HepG2 (cell line): ENCODE results near the gene CDK10. TPM values are rescaled to one million over a fixed set of nuclear protein-coding genes. Genes with fewer than 3 reads are reported as not detected.
A peak's percentile ranks its signal among the peaks of the same experiment; 100 is the strongest.

Experiments used
- AFF4 ChIP-seq: sonication (generic); formaldehyde crosslinking; IDR thresholded peaks from 2 replicates; pipeline ENCODE4 v1.4.0; 2020; ENCODE audit warnings: missing genetic modification reagents
- EED ChIP-seq: sonication (generic); formaldehyde crosslinking; IDR thresholded peaks from 2 replicates; pipeline ENCODE4 v1.5.0; 2020; ENCODE audit warnings: mild to moderate bottlenecking, missing genetic modification reagents
- GATAD1 ChIP-seq: IDR thresholded peaks from 2 replicates; pipeline ENCODE4 v1.6.1; 2016; ENCODE audit warnings: missing genetic modification reagents, missing compliant biosample characterization
- GATAD2A ChIP-seq: IDR thresholded peaks from 2 replicates; pipeline ENCODE4 v1.6.1; 2016
- HCFC1 ChIP-seq: fragments of 150-350 bp; IDR thresholded peaks from 2 replicates; pipeline ENCODE4 v1.6.1; 2014; ENCODE audit warnings: low read depth, low read length
- KDM4B ChIP-seq: sonication (generic); formaldehyde crosslinking; IDR thresholded peaks from 2 replicates; pipeline ENCODE4 v1.4.0; 2020; ENCODE audit warnings: missing genetic modification reagents
- SNAPC4 ChIP-seq: sonication (generic); formaldehyde crosslinking; IDR thresholded peaks from 2 replicates; pipeline ENCODE4 v1.4.0; 2020; ENCODE audit warnings: mild to moderate bottlenecking, missing genetic modification reagents
- TERF1 ChIP-seq: sonication (generic); formaldehyde crosslinking; IDR thresholded peaks from 2 replicates; pipeline ENCODE4 v1.8.0; 2022; ENCODE audit warnings: mild to moderate bottlenecking, missing genetic modification reagents, moderate library complexity
- TFDP2 ChIP-seq: sonication (generic); formaldehyde crosslinking; IDR thresholded peaks from 2 replicates; pipeline ENCODE4 v1.4.0; 2020; ENCODE audit warnings: missing genetic modification reagents
- ZNF501 ChIP-seq: sonication (generic); formaldehyde crosslinking; IDR thresholded peaks from 2 replicates; pipeline ENCODE4 v1.5.1; 2020; ENCODE audit warnings: mild to moderate bottlenecking, moderate library complexity, missing genetic modification reagents
- ZNF563 ChIP-seq: sonication (generic); formaldehyde crosslinking; IDR thresholded peaks from 2 replicates; pipeline ENCODE4 v1.8.0; 2022; ENCODE audit warnings: mild to moderate bottlenecking, moderate library complexity, missing genetic modification reagents
- ZSCAN5A ChIP-seq: sonication (generic); formaldehyde crosslinking; IDR thresholded peaks from 2 replicates; pipeline ENCODE4 v1.8.0; 2022; ENCODE audit warnings: mild to moderate bottlenecking, missing genetic modification reagents, borderline replicate concordance
- polyA plus RNA-seq, 8 experiments: library from polyadenylated mRNA; depleted of rRNA in 3 of 8; stranded (reverse) in 7 of 8; unstranded in 1 of 8; fragments of >200 nt; fragmentation: Illumina TruSeq in 4 of 8; extraction: Trizol in 4 of 8; gene quantifications; 2 replicates each; pipeline versions ENCODE4 v1.2.1 to v1.2.3, GENCODE V29; 2011 to 2016; ENCODE audit warnings: low read depth in 4 of 8, missing spikeins in 1 of 8, mixed read lengths in 1 of 8; ENCODE audit not compliant: insufficient read depth in 1 of 8
- total RNA-seq, 5 experiments: library from RNA; depleted of rRNA; stranded (reverse); fragments of >200 nt; fragmentation: Illumina TruSeq; extraction: Trizol; gene quantifications; 2 replicates each; pipeline ENCODE4 v1.2.3, GENCODE V29; 2016; ENCODE audit warnings: low read depth in 1 of 5
- TF ChIP-seq, protein P1 (sequence below): sonication (generic); formaldehyde crosslinking; IDR thresholded peaks from 2 replicates; pipeline ENCODE4 v1.8.1; 2023; ENCODE audit warnings: mild to moderate bottlenecking, missing genetic modification reagents, borderline replicate concordance
- TF ChIP-seq, protein P2 (sequence below): IDR thresholded peaks from 2 replicates; pipeline ENCODE4 v1.6.1; 2012; ENCODE audit warnings: inconsistent platforms

The CDK10 gene
- total and polyA plus RNA-seq, 2 of the 13 experiments (the other 11 are each of a cell fraction or from before 2014, with no cell fraction given) = 2.5 to 3.9 TPM

DNA sequence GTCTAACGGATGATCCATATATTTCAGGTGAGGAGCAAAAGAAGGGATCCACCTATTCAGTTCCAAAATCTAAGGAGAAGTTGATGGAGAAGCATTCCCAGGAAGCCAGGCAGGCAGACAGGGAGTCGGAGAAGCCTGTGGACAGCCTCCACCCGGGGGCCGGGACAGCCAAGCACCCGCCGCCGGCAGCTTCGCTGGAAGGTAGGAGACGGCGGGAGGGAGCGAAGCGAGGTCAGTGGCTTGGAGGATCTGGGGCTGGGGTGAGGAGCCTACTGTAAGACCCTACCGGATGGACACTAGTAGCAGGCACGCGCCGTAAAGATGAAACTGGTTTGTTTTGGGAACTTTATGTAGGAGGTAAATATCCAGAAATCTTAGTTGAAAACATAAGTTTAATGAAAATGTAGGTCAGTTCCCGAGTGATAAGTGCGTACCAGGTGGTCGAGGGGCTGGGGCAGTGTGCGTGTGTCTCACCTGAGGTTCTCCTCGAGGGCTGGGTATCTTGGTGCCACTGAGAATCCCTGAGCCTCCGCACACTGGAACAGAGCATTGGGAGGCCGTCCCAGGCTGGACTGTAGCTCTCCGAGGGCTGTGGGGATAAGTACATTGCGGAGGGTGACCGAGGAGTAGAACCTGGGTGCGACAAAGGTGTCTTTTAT lies 28.1 kb upstream of the CDK10 start (continued):
- TF ChIP-seq SNAPC4 (CRISPR knock-in tag) (no peak), EED (CRISPR knock-in tag) (no peak; the same call in 1 of the 2 replicates), HCFC1 (no peak), TERF1 (CRISPR knock-in tag) (no peak), KDM4B (CRISPR knock-in tag) (no peak), TFDP2 (CRISPR knock-in tag) (no peak), GATAD2A (CRISPR knock-in tag) (no peak), ZNF501 (CRISPR knock-in tag) (peak; percentile 51; the same call in 1 of the 2 replicates), ZNF563 (CRISPR knock-in tag) (no peak), AFF4 (CRISPR knock-in tag) (0 out of 2 replicates have a peak, but pooled peaks have one; percentile 8), ZSCAN5A (CRISPR knock-in tag) (0 out of 2 replicates have a peak, but pooled peaks have one; percentile 52), GATAD1 (CRISPR knock-in tag) (no peak)
- TF ChIP-seq, protein P1, sequence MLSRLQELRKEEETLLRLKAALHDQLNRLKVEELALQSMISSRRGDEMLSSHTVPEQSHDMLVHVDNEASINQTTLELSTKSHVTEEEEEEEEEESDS (CRISPR knock-in tag) = 0 out of 2 replicates have a peak, but pooled peaks have one; percentile 27
- TF ChIP-seq, protein P2, sequence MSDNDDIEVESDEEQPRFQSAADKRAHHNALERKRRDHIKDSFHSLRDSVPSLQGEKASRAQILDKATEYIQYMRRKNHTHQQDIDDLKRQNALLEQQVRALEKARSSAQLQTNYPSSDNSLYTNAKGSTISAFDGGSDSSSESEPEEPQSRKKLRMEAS = no peak; the same call in 1 of the 2 replicates
